GM12874 (cell line): Measurements from ENCODE around the gene MTA1.

Experiments
- TF ChIP-seq, protein P1 (sequence below): IDR thresholded peaks from 2 replicates; pipeline ENCODE4 v1.5.1; 2011; ENCODE audit warnings: low read depth, mild to moderate bottlenecking, control low read depth, low read length, moderate library complexity; ENCODE audit not compliant: insufficient read depth

MTA1 gene

DNA sequence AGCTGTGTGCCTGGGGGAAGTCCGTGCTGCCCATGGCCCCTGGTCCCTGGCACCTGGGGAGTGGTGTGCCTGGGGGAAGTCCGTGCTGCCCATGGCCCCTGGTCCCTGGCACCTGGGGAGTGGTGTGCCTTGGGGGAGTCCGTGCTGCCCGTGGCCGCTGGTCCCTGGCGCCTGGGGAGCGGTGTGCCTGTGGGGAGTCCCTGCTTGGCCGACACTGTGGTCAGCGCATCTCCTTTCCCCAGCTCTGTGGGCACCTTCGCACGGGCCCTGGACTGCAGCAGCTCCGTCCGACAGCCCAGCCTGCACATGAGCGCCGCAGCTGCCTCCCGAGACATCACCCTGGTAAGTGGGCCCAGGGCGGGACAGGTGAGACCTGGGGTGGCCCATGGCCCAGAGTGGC is 40.5 kb downstream of the MTA1 start:
- TF ChIP-seq, protein P1, sequence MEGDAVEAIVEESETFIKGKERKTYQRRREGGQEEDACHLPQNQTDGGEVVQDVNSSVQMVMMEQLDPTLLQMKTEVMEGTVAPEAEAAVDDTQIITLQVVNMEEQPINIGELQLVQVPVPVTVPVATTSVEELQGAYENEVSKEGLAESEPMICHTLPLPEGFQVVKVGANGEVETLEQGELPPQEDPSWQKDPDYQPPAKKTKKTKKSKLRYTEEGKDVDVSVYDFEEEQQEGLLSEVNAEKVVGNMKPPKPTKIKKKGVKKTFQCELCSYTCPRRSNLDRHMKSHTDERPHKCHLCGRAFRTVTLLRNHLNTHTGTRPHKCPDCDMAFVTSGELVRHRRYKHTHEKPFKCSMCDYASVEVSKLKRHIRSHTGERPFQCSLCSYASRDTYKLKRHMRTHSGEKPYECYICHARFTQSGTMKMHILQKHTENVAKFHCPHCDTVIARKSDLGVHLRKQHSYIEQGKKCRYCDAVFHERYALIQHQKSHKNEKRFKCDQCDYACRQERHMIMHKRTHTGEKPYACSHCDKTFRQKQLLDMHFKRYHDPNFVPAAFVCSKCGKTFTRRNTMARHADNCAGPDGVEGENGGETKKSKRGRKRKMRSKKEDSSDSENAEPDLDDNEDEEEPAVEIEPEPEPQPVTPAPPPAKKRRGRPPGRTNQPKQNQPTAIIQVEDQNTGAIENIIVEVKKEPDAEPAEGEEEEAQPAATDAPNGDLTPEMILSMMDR = no peak

DNA sequence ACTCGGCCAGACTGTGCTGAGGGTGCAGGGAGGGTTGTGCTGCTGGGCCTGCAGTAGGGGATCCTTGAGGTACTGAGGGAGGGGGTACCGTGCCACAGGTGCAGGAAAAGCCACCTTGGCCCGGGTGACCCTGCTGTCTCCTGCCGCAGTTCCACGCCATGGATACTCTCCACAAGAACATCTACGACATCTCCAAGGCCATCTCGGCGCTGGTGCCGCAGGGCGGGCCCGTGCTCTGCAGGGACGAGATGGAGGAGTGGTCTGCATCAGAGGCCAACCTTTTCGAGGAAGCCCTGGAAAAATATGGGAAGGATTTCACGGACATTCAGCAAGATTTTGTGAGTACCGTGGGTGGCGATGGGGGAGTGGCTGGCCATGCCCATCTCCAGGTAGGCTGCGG is 41.0 kb downstream of the MTA1 start:
- TF ChIP-seq, protein P1 = no peak

DNA sequence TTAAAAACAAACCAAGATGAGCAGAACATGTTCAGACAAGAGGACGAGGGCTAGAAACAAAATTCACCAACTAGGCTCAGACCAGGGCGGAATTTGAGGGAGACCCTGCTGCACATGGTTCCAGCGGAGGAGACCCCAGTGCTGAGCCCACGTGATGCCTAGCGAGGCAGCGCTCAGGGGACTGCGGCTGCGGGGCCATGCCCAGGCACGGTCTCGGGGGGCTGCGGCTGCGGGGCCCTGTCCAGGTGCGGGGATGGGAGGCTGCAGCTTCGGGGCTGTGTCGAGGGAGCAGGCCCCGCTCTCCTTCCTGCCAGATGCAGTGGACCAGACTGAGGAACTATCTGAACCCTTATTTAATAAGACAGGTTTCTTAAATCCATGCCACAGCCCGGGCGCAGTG is 42.3 kb downstream of the MTA1 start:
- TF ChIP-seq, protein P1 = no peak

DNA sequence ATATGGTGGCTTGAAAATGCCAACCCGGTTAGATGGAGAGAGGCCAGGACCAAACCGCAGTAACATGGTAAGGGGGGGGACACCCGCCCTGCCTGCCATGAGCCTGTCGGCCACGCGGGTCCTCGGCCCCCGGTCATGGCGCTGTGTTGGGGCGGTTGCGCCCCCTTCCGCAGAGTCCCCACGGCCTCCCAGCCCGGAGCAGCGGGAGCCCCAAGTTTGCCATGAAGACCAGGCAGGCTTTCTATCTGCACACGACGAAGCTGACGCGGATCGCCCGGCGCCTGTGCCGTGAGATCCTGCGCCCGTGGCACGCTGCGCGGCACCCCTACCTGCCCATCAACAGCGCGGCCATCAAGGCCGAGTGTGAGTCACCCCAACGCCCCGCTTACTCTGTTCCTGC is 44.9 kb downstream of the MTA1 start:
- TF ChIP-seq, protein P1 = no peak

DNA sequence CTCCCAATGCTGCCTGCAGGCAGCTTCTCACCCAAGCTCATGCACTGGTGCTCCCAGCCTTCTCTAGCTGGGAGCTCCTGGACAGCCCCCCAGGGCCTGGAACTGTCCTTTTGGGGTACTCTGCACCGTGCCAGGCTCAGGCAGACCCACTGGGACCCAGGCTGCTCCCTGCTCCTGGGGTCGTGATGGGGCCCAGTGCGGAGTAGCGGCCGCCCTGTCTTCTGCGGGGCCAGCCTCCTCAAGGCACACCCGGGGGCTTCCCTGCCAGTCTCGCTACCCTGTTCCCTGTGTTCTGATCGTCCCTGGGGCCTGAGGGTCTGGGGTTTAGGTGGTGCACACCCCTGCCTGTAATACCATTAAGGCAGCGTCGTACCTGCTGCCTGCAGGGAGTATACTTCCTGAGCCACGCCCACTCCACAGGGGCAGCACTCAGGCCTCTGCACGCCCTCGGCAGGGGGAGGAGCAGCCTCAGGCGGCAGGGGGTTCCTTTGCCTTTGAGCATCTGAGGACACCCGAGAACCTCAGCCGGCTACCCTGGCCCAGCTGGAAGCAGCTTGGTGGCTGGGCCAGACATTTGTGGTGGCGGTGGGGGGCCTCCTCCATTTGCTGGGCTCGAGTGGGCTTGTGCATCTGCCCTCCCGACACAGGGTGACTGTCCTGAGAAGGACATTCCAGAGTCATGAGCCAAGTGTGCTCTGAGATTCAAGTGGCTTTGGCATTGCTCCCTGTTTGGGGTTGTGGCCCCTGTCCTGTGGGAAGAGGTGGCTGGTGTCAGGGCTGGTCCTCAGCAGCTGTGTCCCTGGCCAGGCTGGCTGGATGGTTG is 45.8 kb downstream of the MTA1 start:
- TF ChIP-seq, protein P1 = no peak

DNA sequence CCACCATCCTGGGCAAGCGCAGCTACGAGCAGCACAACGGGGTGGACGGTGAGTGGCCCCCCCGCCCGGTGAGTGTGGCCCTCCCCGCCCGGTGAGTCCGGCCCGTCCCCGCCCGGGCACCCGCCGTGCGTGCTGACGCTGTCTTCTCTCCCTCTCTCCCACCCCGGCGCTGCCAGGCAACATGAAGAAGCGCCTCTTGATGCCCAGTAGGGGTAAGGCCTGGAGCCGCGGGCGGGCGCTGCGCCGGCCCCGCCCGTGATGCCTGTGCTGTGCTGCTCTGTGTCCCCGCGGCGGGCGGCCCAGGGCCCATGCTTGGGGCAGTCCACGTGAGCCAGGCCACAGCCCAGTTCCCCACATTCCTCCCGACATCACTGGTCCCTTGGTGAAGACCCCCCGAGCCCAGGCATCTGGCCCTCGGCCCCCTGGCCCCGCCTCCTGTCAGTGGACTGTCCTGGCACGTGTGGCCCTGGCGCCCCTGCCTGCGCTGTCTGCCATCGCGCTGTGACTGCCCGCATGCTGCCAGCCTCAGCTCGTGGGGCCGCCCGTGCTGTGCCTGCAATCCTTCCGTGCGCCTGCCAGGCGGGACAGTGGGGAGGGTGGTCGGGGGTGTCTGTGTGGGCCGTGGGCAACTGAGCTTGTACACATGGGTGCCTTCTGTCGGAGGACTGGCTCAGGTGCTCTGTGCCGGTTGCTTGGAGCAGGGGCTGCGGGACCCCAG is 47.1 kb downstream of the MTA1 start:
- TF ChIP-seq, protein P1 = no peak

DNA sequence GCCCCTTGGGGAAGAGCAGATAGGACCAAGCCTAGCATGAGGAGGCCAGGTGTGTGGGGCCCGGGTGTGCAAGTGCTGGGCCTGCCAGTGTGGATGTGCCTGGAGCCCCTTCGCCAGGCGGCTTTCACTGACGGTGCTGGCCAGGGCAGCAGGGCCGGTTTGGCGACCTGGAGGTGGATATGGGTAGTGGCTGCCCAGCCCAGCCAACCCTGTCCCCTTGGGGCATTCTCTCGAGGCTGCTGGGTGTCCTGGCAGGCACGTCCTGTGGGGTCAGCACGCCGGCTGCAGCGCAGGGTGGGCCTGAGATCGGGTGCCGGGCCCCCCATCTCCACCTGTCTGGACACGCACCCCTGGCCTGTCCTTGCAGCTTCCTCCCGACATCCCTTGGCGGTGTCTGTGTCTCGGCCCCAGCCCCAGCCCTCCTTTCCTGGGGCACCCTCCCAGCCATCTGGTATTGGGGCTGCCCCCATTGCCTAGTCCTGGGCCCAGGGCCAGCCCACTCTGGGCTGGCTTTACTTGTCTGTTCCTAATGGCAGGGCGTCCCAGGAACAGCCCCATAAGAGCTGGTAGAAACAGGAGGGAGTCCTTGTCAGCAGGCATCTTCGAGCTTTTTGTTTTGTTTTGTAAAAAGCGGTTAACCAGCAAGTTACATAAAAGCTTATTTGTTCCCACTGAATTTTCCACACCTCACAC is 47.8 kb downstream of the MTA1 start:
- TF ChIP-seq, protein P1 = no peak
